Testis (tissue), 3 donors: ENCODE results near the gene CLIC4. TPM values are rescaled to one million over a fixed set of nuclear protein-coding genes. Genes with fewer than 3 reads are reported as not detected.
"Not testable (repeated sequence)": the region's sequence is repeated elsewhere in the genome, so short reads cannot be mapped to it uniquely, and the experiment has no call there.

Experiments used
- DNase-seq: peaks from one replicate; pipeline ENCODE4 v3.0.0-alpha.2; 2019
- H3K27ac ChIP-seq, 2 donors: fragments of 200-600 bp; sonication (generic); one replicate each; pipeline ENCODE4 v1.5.1; 2019
- H3K27me3 ChIP-seq: fragments of 200-600 bp; sonication (generic); one replicate; pipeline ENCODE4 v1.5.1; 2019
- H3K36me3 ChIP-seq: fragments of 200-600 bp; sonication (generic); one replicate; pipeline ENCODE4 v1.5.1; 2017; ENCODE audit warnings: low read depth; ENCODE audit errors: missing control alignments
- H3K4me1 ChIP-seq: fragments of 200-600 bp; sonication (generic); one replicate; pipeline ENCODE4 v1.5.1; 2019
- H3K4me3 ChIP-seq, 2 donors: fragments of 200-600 bp; sonication (generic); one replicate each; pipeline ENCODE4 v1.5.1; 2017 to 2019
- H3K9me3 ChIP-seq: fragments of 200-600 bp; sonication (generic); one replicate; pipeline ENCODE4 v1.5.1; 2017
- CTCF ChIP-seq, 3 experiments: fragments of 450-650 bp in 2 of 3; fragments of 200-600 bp in 1 of 3; sonication (generic) in 1 of 3; IDR thresholded peaks; one replicate each; pipeline ENCODE4 v1.5.1; 2016 to 2019; ENCODE audit warnings: antibody characterized with exemption in 3 of 3, mild to moderate bottlenecking in 2 of 3, moderate library complexity in 1 of 3
- POLR2A ChIP-seq: fragments of 450-650 bp; IDR thresholded peaks from one replicate; pipeline ENCODE4 v1.6.1; 2017; ENCODE audit warnings: antibody characterized with exemption, mild to moderate bottlenecking, moderate library complexity
- WGBS, 2 donors: methylation state at CpG; one replicate each; pipeline ENCODE4 v1.1.5; 2018; 5-methylcytosine and 5-hydroxymethylcytosine counted together
- intact Hi-C: fragments of 100-400 bp; cut with DNase I; formaldehyde crosslinking; loops from one replicate; pipeline ENCODE4 v1.15.1; 2023; ENCODE audit warnings: low total_unique reads
- polyA plus RNA-seq: library from polyadenylated mRNA; stranded (reverse); fragments of 350-450 nt; fragmentation: Illumina TruSeq; extraction: RNeasy Lipid Tissue Mini Kit (QIAGEN cat#74804); gene quantifications from one replicate; pipeline ENCODE4 v1.2.3, GENCODE V29; 2014; ENCODE audit warnings: low read depth, low replicate concordance; ENCODE audit not compliant: insufficient read depth
- total RNA-seq, 2 donors: library from RNA; depleted of rRNA; stranded (reverse); fragments of >200 nt; gene quantifications; one replicate each; pipeline ENCODE4 v1.2.3, GENCODE V29; 2016

Gene CLIC4
- total and polyA plus RNA-seq, 3 donors from 2014 or later = 47.2 to 72.4 (median 48.8) TPM

- WGBS, 2 donors = 94% methylated on average over 5 of the region's 5 CpGs
- Histone ChIP-seq H3K27ac (no peak overlapping the region), H3K9me3 (no peaks in the 10 kb centered on the region), H3K27me3 (no peaks in the 10 kb centered on the region), H3K36me3 (no peaks in the 10 kb centered on the region), H3K4me3 (no peak overlapping the region), H3K4me1 (no peaks in the 10 kb centered on the region)
- no peak for DNase-seq
- TF ChIP-seq POLR2A (no peak), CTCF (IDR thresholded peaks at IDR 0.05) (no peak)
- intact Hi-C loops = no loop called here
Measured at GRCh38 chr1:24779689-24780464, 34.6 kb downstream of the CLIC4 start.

- 92 to 94% methylated on average over 8 of the region's 8 CpGs for WGBS, 2 donors
- DNase-seq, H3K27me3 ChIP-seq, H3K4me3 ChIP-seq, H3K36me3 ChIP-seq, intact Hi-C loops, H3K9me3 ChIP-seq, H3K4me1 ChIP-seq, H3K27ac ChIP-seq: not testable (repeated sequence)
Measured at GRCh38 chr1:24780626-24781025, 35.4 kb downstream of the CLIC4 start.

- Histone ChIP-seq H3K4me1 (no peaks in the 10 kb centered on the region), H3K9me3 (no peaks in the 10 kb centered on the region), H3K27me3 (no peaks in the 10 kb centered on the region), H3K4me3 (no peak overlapping the region), H3K36me3 (no peaks in the 10 kb centered on the region), H3K27ac (no peak overlapping the region)
- WGBS, 2 donors = 95 to 96% methylated on average over 2 of the region's 2 CpGs
- no peak for DNase-seq
- TF ChIP-seq POLR2A (no peak), CTCF (IDR thresholded peaks at IDR 0.05) (no peak)
- intact Hi-C loops = no loop called here
Measured at GRCh38 chr1:24782689-24783088, 37.4 kb downstream of the CLIC4 start.

GRCh38 chr1:24783713-24784112, 38.5 kb downstream of the CLIC4 start:
- H3K27ac ChIP-seq = peak overlapping the region in 1 of 2 donors; percentile 72
- intact Hi-C loops = no loop called here
- no peak overlapping the region for H3K4me3 ChIP-seq
- H3K36me3 ChIP-seq = no peaks in the 10 kb centered on the region
- 52 to 57% methylated on average over 1 of the region's 1 CpG for WGBS, 2 donors
- no peaks in the 10 kb centered on the region for H3K27me3 ChIP-seq
- no peak for TF ChIP-seq CTCF (IDR thresholded peaks at IDR 0.05)
- TF ChIP-seq POLR2A = no peak
- no peak for DNase-seq
- no peaks in the 10 kb centered on the region for H3K4me1 ChIP-seq
- no peaks in the 10 kb centered on the region for H3K9me3 ChIP-seq

GRCh38 chr1:24786191-24786590, 40.9 kb downstream of the CLIC4 start:
- H3K27me3 ChIP-seq = no peaks in the 10 kb centered on the region
- H3K36me3 ChIP-seq = no peaks in the 10 kb centered on the region
- intact Hi-C loops = no loop called here
- no peak for DNase-seq
- TF ChIP-seq POLR2A (no peak), CTCF (IDR thresholded peaks at IDR 0.05) (no peak)
- H3K4me3 ChIP-seq = no peak overlapping the region
- no peaks in the 10 kb centered on the region for H3K4me1 ChIP-seq
- no peak overlapping the region for H3K27ac ChIP-seq
- no peaks in the 10 kb centered on the region for H3K9me3 ChIP-seq
